ENCODE data around the gene TMEM116.

TMEM116 gene

GRCh38 chr12:111932241-111932640 is 80.7 kb downstream of the TMEM116 start:
- H3K9me3 ChIP-seq (replicated peaks; ENCODE audit: low read length) = no peaks in the 10 kb centered on the region
- no peaks in the 10 kb centered on the region for H3K27me3 ChIP-seq (ENCODE audit: control insufficient read depth, insufficient read depth, low read length)
- no peak overlapping the region for H3K4me2 ChIP-seq (ENCODE audit: low read length)
- H3K36me3 ChIP-seq (ENCODE audit: insufficient read depth, low read length) = no peaks in the 10 kb centered on the region
- no peak overlapping the region for H3K4me3 ChIP-seq (ENCODE audit: low read length)
- no peak overlapping the region for H3K9ac ChIP-seq (ENCODE audit: low read depth, low read length)
- H3K4me1 ChIP-seq (ENCODE audit: control insufficient read depth, insufficient read depth, low read length) = no peaks in the 10 kb centered on the region

GRCh38 chr12:111927346-111927745 is 85.6 kb downstream of the TMEM116 start:
- no peak overlapping the region for H3K4me2 ChIP-seq (ENCODE audit: low read length)
- H3K9ac ChIP-seq (ENCODE audit: low read depth, low read length) = no peak overlapping the region
- H3K36me3 ChIP-seq (ENCODE audit: insufficient read depth, low read length) = no peaks in the 10 kb centered on the region
- H3K9me3 ChIP-seq (replicated peaks; ENCODE audit: low read length) = no peaks in the 10 kb centered on the region
- no peak overlapping the region for H3K4me3 ChIP-seq (ENCODE audit: low read length)
- no peaks in the 10 kb centered on the region for H3K27me3 ChIP-seq (ENCODE audit: control insufficient read depth, insufficient read depth, low read length)
- H3K4me1 ChIP-seq (ENCODE audit: control insufficient read depth, insufficient read depth, low read length) = no peaks in the 10 kb centered on the region

GRCh38 chr12:111926631-111927030 is 86.3 kb downstream of the TMEM116 start:
- no peak overlapping the region for H3K9ac ChIP-seq (ENCODE audit: low read depth, low read length)
- no peak overlapping the region for H3K4me3 ChIP-seq (ENCODE audit: low read length)
- no peak overlapping the region for H3K4me2 ChIP-seq (ENCODE audit: low read length)
- no peaks in the 10 kb centered on the region for H3K27me3 ChIP-seq (ENCODE audit: control insufficient read depth, insufficient read depth, low read length)
- no peaks in the 10 kb centered on the region for H3K36me3 ChIP-seq (ENCODE audit: insufficient read depth, low read length)
- H3K4me1 ChIP-seq (ENCODE audit: control insufficient read depth, insufficient read depth, low read length) = no peaks in the 10 kb centered on the region
- H3K9me3 ChIP-seq (replicated peaks; ENCODE audit: low read length) = no peaks in the 10 kb centered on the region

GRCh38 chr12:111925171-111925570 is 87.8 kb downstream of the TMEM116 start:
- no peaks in the 10 kb centered on the region for H3K4me1 ChIP-seq (ENCODE audit: control insufficient read depth, insufficient read depth, low read length)
- H3K36me3 ChIP-seq (ENCODE audit: insufficient read depth, low read length) = no peaks in the 10 kb centered on the region
- H3K27me3 ChIP-seq (ENCODE audit: control insufficient read depth, insufficient read depth, low read length) = no peaks in the 10 kb centered on the region
- H3K4me2 ChIP-seq (ENCODE audit: low read length) = no peak overlapping the region
- H3K9ac ChIP-seq (ENCODE audit: low read depth, low read length) = no peak overlapping the region
- no peaks in the 10 kb centered on the region for H3K9me3 ChIP-seq (replicated peaks; ENCODE audit: low read length)
- H3K4me3 ChIP-seq (ENCODE audit: low read length) = no peak overlapping the region

- peaks cover 21% of the 10 kb centered on the region for H3K36me3 ChIP-seq (ENCODE audit: insufficient read depth, low read length)
- H3K27me3 ChIP-seq (ENCODE audit: control insufficient read depth, insufficient read depth, low read length) = no peaks in the 10 kb centered on the region
- H3K9me3 ChIP-seq (replicated peaks; ENCODE audit: low read length) = no peaks in the 10 kb centered on the region
- H3K4me2 ChIP-seq (ENCODE audit: low read length) = no peak overlapping the region
- no peaks in the 10 kb centered on the region for H3K4me1 ChIP-seq (ENCODE audit: control insufficient read depth, insufficient read depth, low read length)
- H3K4me3 ChIP-seq (ENCODE audit: low read length) = no peak overlapping the region
- H3K9ac ChIP-seq (ENCODE audit: low read depth, low read length) = no peak overlapping the region
Measured at GRCh38 chr12:111907740-111908139, 105.2 kb downstream of the TMEM116 start.

GRCh38 chr12:111905502-111905901 is 107.5 kb downstream of the TMEM116 start:
- Histone ChIP-seq H3K27me3 (ENCODE audit: control insufficient read depth, insufficient read depth, low read length) (no peaks in the 10 kb centered on the region), H3K9me3 (replicated peaks; ENCODE audit: low read length) (no peaks in the 10 kb centered on the region), H3K4me2 (ENCODE audit: low read length) (no peak overlapping the region), H3K4me1 (ENCODE audit: control insufficient read depth, insufficient read depth, low read length) (no peaks in the 10 kb centered on the region), H3K9ac (ENCODE audit: low read depth, low read length) (no peak overlapping the region), H3K4me3 (ENCODE audit: low read length) (no peak overlapping the region), H3K36me3 (ENCODE audit: insufficient read depth, low read length) (peaks cover 21% of the 10 kb centered on the region)

GRCh38 chr12:111904446-111904975 is 108.5 kb downstream of the TMEM116 start:
- no peaks in the 10 kb centered on the region for H3K9me3 ChIP-seq (replicated peaks; ENCODE audit: low read length)
- H3K4me1 ChIP-seq (ENCODE audit: control insufficient read depth, insufficient read depth, low read length) = no peaks in the 10 kb centered on the region
- H3K27me3 ChIP-seq (ENCODE audit: control insufficient read depth, insufficient read depth, low read length) = no peaks in the 10 kb centered on the region
- H3K9ac ChIP-seq (ENCODE audit: low read depth, low read length) = no peak overlapping the region
- no peak overlapping the region for H3K4me3 ChIP-seq (ENCODE audit: low read length)
- H3K4me2 ChIP-seq (ENCODE audit: low read length) = no peak overlapping the region
- H3K36me3 ChIP-seq (ENCODE audit: insufficient read depth, low read length) = peaks cover 27% of the 10 kb centered on the region

GRCh38 chr12:111901182-111901581 is 111.8 kb downstream of the TMEM116 start:
- H3K9me3 ChIP-seq (replicated peaks; ENCODE audit: low read length) = no peaks in the 10 kb centered on the region
- no peaks in the 10 kb centered on the region for H3K4me1 ChIP-seq (ENCODE audit: control insufficient read depth, insufficient read depth, low read length)
- H3K9ac ChIP-seq (ENCODE audit: low read depth, low read length) = no peak overlapping the region
- no peak overlapping the region for H3K4me3 ChIP-seq (ENCODE audit: low read length)
- H3K27me3 ChIP-seq (ENCODE audit: control insufficient read depth, insufficient read depth, low read length) = no peaks in the 10 kb centered on the region
- H3K36me3 ChIP-seq (ENCODE audit: insufficient read depth, low read length) = peaks cover 41% of the 10 kb centered on the region
- H3K4me2 ChIP-seq (ENCODE audit: low read length) = no peak overlapping the region

- Histone ChIP-seq H3K27me3 (ENCODE audit: control insufficient read depth, insufficient read depth, low read length) (no peaks in the 10 kb centered on the region), H3K4me3 (ENCODE audit: low read length) (no peak overlapping the region), H3K9me3 (replicated peaks; ENCODE audit: low read length) (no peaks in the 10 kb centered on the region), H3K9ac (ENCODE audit: low read depth, low read length) (no peak overlapping the region), H3K4me2 (ENCODE audit: low read length) (no peak overlapping the region), H3K4me1 (ENCODE audit: control insufficient read depth, insufficient read depth, low read length) (no peaks in the 10 kb centered on the region), H3K36me3 (ENCODE audit: insufficient read depth, low read length) (peaks cover 54% of the 10 kb centered on the region)
Measured at GRCh38 chr12:111894556-111894955, 118.4 kb downstream of the TMEM116 start.

- H3K4me2 ChIP-seq (ENCODE audit: low read length) = no peak overlapping the region
- no peak overlapping the region for H3K9ac ChIP-seq (ENCODE audit: low read depth, low read length)
- no peaks in the 10 kb centered on the region for H3K27me3 ChIP-seq (ENCODE audit: control insufficient read depth, insufficient read depth, low read length)
- no peaks in the 10 kb centered on the region for H3K9me3 ChIP-seq (replicated peaks; ENCODE audit: low read length)
- H3K4me1 ChIP-seq (ENCODE audit: control insufficient read depth, insufficient read depth, low read length) = no peaks in the 10 kb centered on the region
- no peak overlapping the region for H3K4me3 ChIP-seq (ENCODE audit: low read length)
- H3K36me3 ChIP-seq (ENCODE audit: insufficient read depth, low read length) = peaks cover 57% of the 10 kb centered on the region
Measured at GRCh38 chr12:111893287-111893686, 119.7 kb downstream of the TMEM116 start.

- Histone ChIP-seq H3K9me3 (replicated peaks; ENCODE audit: low read length) (no peaks in the 10 kb centered on the region), H3K36me3 (ENCODE audit: insufficient read depth, low read length) (peaks cover 81% of the 10 kb centered on the region), H3K9ac (ENCODE audit: low read depth, low read length) (no peak overlapping the region), H3K27me3 (ENCODE audit: control insufficient read depth, insufficient read depth, low read length) (no peaks in the 10 kb centered on the region), H3K4me2 (ENCODE audit: low read length) (no peak overlapping the region), H3K4me1 (ENCODE audit: control insufficient read depth, insufficient read depth, low read length) (no peaks in the 10 kb centered on the region), H3K4me3 (ENCODE audit: low read length) (no peak overlapping the region)
Measured at GRCh38 chr12:111887926-111888745, 124.8 kb downstream of the TMEM116 start.
